H1 (cell line): ENCODE results near the gene ZFAND5. TPM values are rescaled to one million over a fixed set of nuclear protein-coding genes. Genes with fewer than 3 reads are reported as not detected.

Source experiments
- CTCF ChIA-PET: fragments of 300-600 bp; sonication (Branson Sonifier 250); formaldehyde crosslinking; loops from one replicate; lab custom pipeline; 2021; ENCODE audit not compliant: partially characterized antibody; lab: Charles Lee
- POLR2A ChIA-PET: fragments of 300-600 bp; sonication (Branson Sonifier 250); formaldehyde crosslinking; loops from one replicate; lab custom pipeline; 2021; ENCODE audit warnings: inconsistent platforms; ENCODE audit not compliant: partially characterized antibody; lab: Charles Lee
- DNase-seq, 2 experiments: peaks; one replicate each; pipeline versions ENCODE4 v3.0.0 to v3.0.0-alpha.2; 2010 to 2022; ENCODE audit warnings: low spot score in 2 of 2, low read depth in 1 of 2, mixed read lengths in 1 of 2
- FAIRE-seq: peaks from 2 replicates; lab custom pipeline; 2011; peaks lifted over from hg19 to GRCh38; lab: Jason Lieb, UNC
- H2AFZ ChIP-seq: 2 replicates; pipeline ENCODE4 v1.8.1; 2012; ENCODE audit warnings: low read length, inconsistent platforms
- H2AK5ac ChIP-seq: 2 replicates; pipeline ENCODE4 v1.6.1; 2013; ENCODE audit warnings: low read depth, low read length
- H2BK120ac ChIP-seq: replicated peaks from 2 replicates; pipeline ENCODE3; 2013; ENCODE audit warnings: low read depth, low read length, inconsistent platforms
- H2BK12ac ChIP-seq: 2 replicates; pipeline ENCODE4 v1.6.1; 2013; ENCODE audit warnings: low read depth, low read length
- H2BK15ac ChIP-seq: 2 replicates; pipeline ENCODE4 v1.6.1; 2013; ENCODE audit warnings: low read length
- H2BK20ac ChIP-seq: 2 replicates; pipeline ENCODE4 v1.6.1; 2013; ENCODE audit warnings: low read length
- H2BK5ac ChIP-seq: 2 replicates; pipeline ENCODE4 v1.6.1; 2013; ENCODE audit warnings: low read depth, low read length
- H3K14ac ChIP-seq: 2 replicates; pipeline ENCODE4 v1.6.1; 2013; ENCODE audit warnings: inconsistent platforms; ENCODE audit not compliant: insufficient read length
- H3K18ac ChIP-seq: 2 replicates; pipeline ENCODE4 v1.6.1; 2013; ENCODE audit warnings: low read length; ENCODE audit errors: extremely low read depth
- H3K23ac ChIP-seq: 2 replicates; pipeline ENCODE4 v1.6.1; 2013; ENCODE audit warnings: inconsistent platforms; ENCODE audit not compliant: insufficient read length
- H3K23me2 ChIP-seq: 2 replicates; pipeline ENCODE4 v1.6.1; 2013; ENCODE audit warnings: low read depth, low read length
- H3K27ac ChIP-seq: 2 replicates; pipeline ENCODE4 v1.6.1; 2011; ENCODE audit warnings: low read depth, low read length, inconsistent platforms
- H3K27me3 ChIP-seq, 4 experiments: replicated peaks in 1 of 4; 1 replicate in 1 of 4; 2 replicates in 3 of 4; pipeline versions ENCODE4 v1.6.1 to v1.8.1; 2011 to 2013; ENCODE audit warnings: low read length in 3 of 4, mild to moderate bottlenecking in 3 of 4, inconsistent platforms in 2 of 4, mixed read lengths in 2 of 4, moderate library complexity in 1 of 4; ENCODE audit not compliant: control insufficient read depth in 3 of 4, insufficient read depth in 3 of 4; ENCODE audit errors: extremely low read depth in 1 of 4
- H3K36me3 ChIP-seq, 4 experiments: 2 replicates each; pipeline versions ENCODE4 v1.6.1 to v1.8.1; 2011 to 2013; ENCODE audit warnings: mild to moderate bottlenecking in 4 of 4, low read length in 3 of 4, moderate library complexity in 2 of 4, control low read depth in 1 of 4, inconsistent platforms in 1 of 4; ENCODE audit not compliant: insufficient read depth in 4 of 4, control insufficient read depth in 2 of 4
- H3K4ac ChIP-seq: replicated peaks from 2 replicates; pipeline ENCODE3; 2013; ENCODE audit warnings: low read length, low read depth, mixed read lengths, inconsistent platforms; ENCODE audit not compliant: insufficient read length
- H3K4me1 ChIP-seq, 4 experiments: replicated peaks in 1 of 4; 1 replicate in 1 of 4; 2 replicates in 3 of 4; pipeline versions ENCODE4 v1.6.1 to v1.8.1; 2011 to 2013; ENCODE audit warnings: low read length in 3 of 4, inconsistent platforms in 2 of 4, mixed read lengths in 1 of 4; ENCODE audit not compliant: insufficient read depth in 4 of 4, control insufficient read depth in 3 of 4
- H3K4me2 ChIP-seq, 2 experiments: 2 replicates each; pipeline versions ENCODE4 v1.6.1 to v1.8.1; 2011 to 2013; ENCODE audit warnings: low read depth in 2 of 2, low read length in 2 of 2, control low read depth in 1 of 2, inconsistent platforms in 1 of 2, mild to moderate bottlenecking in 1 of 2; ENCODE audit not compliant: insufficient read depth in 1 of 2
- H3K4me3 ChIP-seq, 4 experiments: fragments of 200-600, 300-600 bp in 1 of 4; sonication (generic), shearing (Covaris generic), sonication (Bioruptor Twin) in 1 of 4; 2 replicates each; pipeline versions ENCODE4 v1.5.1 to v1.8.1; 2011 to 2016; ENCODE audit warnings: low read length in 4 of 4, low read depth in 3 of 4, control low read depth in 2 of 4, inconsistent platforms in 2 of 4, mild to moderate bottlenecking in 2 of 4, mixed read lengths in 1 of 4, moderate library complexity in 1 of 4; ENCODE audit not compliant: insufficient read depth in 2 of 4; ENCODE audit errors: extremely low read depth in 1 of 4
- H3K56ac ChIP-seq: replicated peaks from 2 replicates; pipeline ENCODE3; 2013; ENCODE audit warnings: low read depth, mild to moderate bottlenecking, mixed read lengths, low read length, inconsistent platforms; ENCODE audit not compliant: insufficient read length
- H3K79me1 ChIP-seq: 2 replicates; pipeline ENCODE4 v1.6.1; 2013; ENCODE audit warnings: low read depth, low read length, control low read depth
- H3K79me2 ChIP-seq, 2 experiments: 2 replicates each; pipeline versions ENCODE4 v1.6.1 to v1.8.1; 2012 to 2013; ENCODE audit warnings: low read length in 2 of 2, mild to moderate bottlenecking in 2 of 2, inconsistent platforms in 1 of 2; ENCODE audit not compliant: insufficient read depth in 2 of 2, control insufficient read depth in 1 of 2
- H3K9ac ChIP-seq, 4 experiments: replicated peaks in 1 of 4; 1 replicate in 1 of 4; 2 replicates in 3 of 4; pipeline versions ENCODE4 v1.6.1 to v1.8.1; 2011 to 2013; ENCODE audit warnings: low read depth in 3 of 4, low read length in 3 of 4, control low read depth in 2 of 4, mild to moderate bottlenecking in 2 of 4, moderate library complexity in 2 of 4, inconsistent platforms in 1 of 4; ENCODE audit errors: extremely low read depth in 1 of 4
- H3K9me3 ChIP-seq, 2 experiments: 2 replicates each; pipeline versions ENCODE4 v1.6.1 to v1.8.1; 2012 to 2013; ENCODE audit warnings: mild to moderate bottlenecking in 2 of 2, moderate library complexity in 2 of 2, control low read depth in 1 of 2, inconsistent platforms in 1 of 2, low read depth in 1 of 2, low read length in 1 of 2, mixed read lengths in 1 of 2; ENCODE audit not compliant: insufficient read depth in 2 of 2
- H4K20me1 ChIP-seq, 2 experiments: replicated peaks in 1 of 2; 2 replicates each; pipeline versions ENCODE3 to v1.8.1; 2011 to 2013; ENCODE audit warnings: inconsistent platforms in 2 of 2, low read length in 2 of 2, mild to moderate bottlenecking in 1 of 2; ENCODE audit not compliant: insufficient read depth in 2 of 2, control insufficient read depth in 1 of 2
- H4K5ac ChIP-seq: 2 replicates; pipeline ENCODE4 v1.6.1; 2013; ENCODE audit warnings: low read length, low read depth, mixed read lengths, inconsistent platforms; ENCODE audit not compliant: insufficient read length
- H4K8ac ChIP-seq: 2 replicates; pipeline ENCODE4 v1.8.0; 2013; ENCODE audit warnings: mild to moderate bottlenecking, moderate library complexity, low read length, inconsistent platforms; ENCODE audit not compliant: insufficient read depth; ENCODE audit errors: extremely low read depth
- H4K91ac ChIP-seq: replicated peaks from 2 replicates; pipeline ENCODE3; 2013; ENCODE audit warnings: low read length, mixed read lengths, inconsistent platforms; ENCODE audit not compliant: insufficient read length
- HDAC2 ChIP-seq, 2 experiments: fragments of 300-600 bp in 1 of 2; sonication (generic) in 1 of 2; IDR thresholded peaks; 2 replicates each; pipeline ENCODE4 v1.6.1; 2011 to 2012; ENCODE audit warnings: low read depth in 2 of 2, low read length in 2 of 2, mild to moderate bottlenecking in 2 of 2, moderate library complexity in 2 of 2, borderline replicate concordance in 1 of 2, inconsistent platforms in 1 of 2
- WGBS, 2 experiments: shearing (Covaris generic) in 1 of 2; methylation state at CpG; one replicate each; pipeline versions ENCODE4 v1.1.6 to v1.1.7; 2013 to 2015; ENCODE audit warnings: low lambda C conversion rate in 2 of 2, mixed read lengths in 2 of 2, inconsistent platforms in 1 of 2, low coverage in 1 of 2, missing lambda C conversion rate in 1 of 2; ENCODE audit not compliant: insufficient replicate concordance in 2 of 2, insufficient coverage in 1 of 2, insufficient read length in 1 of 2; ENCODE audit errors: extremely low coverage in 1 of 2, missing lambda C conversion rate in 1 of 2; 5-methylcytosine and 5-hydroxymethylcytosine counted together
- polyA plus RNA-seq, 7 experiments: library from polyadenylated mRNA; depleted of rRNA in 3 of 7; stranded (reverse) in 5 of 7; unstranded in 2 of 7; fragments of >200 nt in 5 of 7; fragments of 200-250 nt in 2 of 7; gene quantifications; 1 replicate in 5 of 7; 2 replicates in 1 of 7; 4 replicates in 1 of 7; pipeline versions ENCODE4 v1.2.1 to v1.2.3, GENCODE V29; 2011 to 2013; ENCODE audit warnings: missing spikeins in 2 of 7, mixed read lengths in 2 of 7
- total RNA-seq: library from RNA; stranded (reverse); fragmentation: NEBNext Ultra II Directional; extraction: Animal tissue kit (Norgen Biotek cat#: 25700); gene quantifications from 2 replicates; pipeline ENCODE4 v1.2.1, GENCODE V29; 2021

The ZFAND5 gene
- total and polyA plus RNA-seq, 2 of the 8 experiments (the other 6 are each of a cell fraction or from before 2014, with no cell fraction given): 76.7 to 225 TPM

- Histone ChIP-seq H3K4me3 (no peak overlapping the region), H3K18ac (no peak overlapping the region), H3K9ac (no peak overlapping the region), H2BK12ac (no peak overlapping the region), H2AFZ (no peak overlapping the region), H2BK20ac (no peak overlapping the region), H3K4me2 (no peak overlapping the region), H4K8ac (no peak overlapping the region), H3K27me3 (no peaks in the 10 kb centered on the region), H3K14ac (no peak overlapping the region), H3K9me3 (no peaks in the 10 kb centered on the region), H3K79me2 (no peaks in the 10 kb centered on the region), H4K91ac (no peak overlapping the region), H2BK15ac (no peak overlapping the region), H3K36me3 (no peaks in the 10 kb centered on the region), H3K56ac (no peak overlapping the region), H2AK5ac (no peak overlapping the region), H3K23me2 (no peaks in the 10 kb centered on the region), H2BK5ac (no peak overlapping the region), H3K23ac (no peak overlapping the region), H3K27ac (no peak overlapping the region), H4K20me1 (no peaks in the 10 kb centered on the region), H2BK120ac (no peak overlapping the region), H3K4ac (no peak overlapping the region), H3K4me1 (no peaks in the 10 kb centered on the region), H4K5ac (no peak overlapping the region), H3K79me1 (no peaks in the 10 kb centered on the region)
- no peak for TF ChIP-seq HDAC2 (IDR thresholded peaks at IDR 0.05; ENCODE audit: borderline replicate concordance in 1 of 2, low read depth in 2 of 2, low read length in 2 of 2)
- DNase-seq (no peak), FAIRE-seq (no peak)
- ChIA-PET POLR2A (interaction anchor here (0.7 to 1.6 kb wide), 2 partner anchors 34 to 217 kb away, joined by 3 to 5 read pairs; partner anchors contain the start of gene ZFAND5), CTCF (no interaction called here)
- WGBS, 2 experiments: 93% methylated on average over 2 of the region's 2 CpGs; no CpG with 5 or more reads in 1 of the 2 experiments
These were observed 34.4 kb upstream of the ZFAND5 start for GRCh38 chr9:72399391-72399790.
